Heart left ventricle (tissue), 13 donors: ENCODE data around the gene RACK1.

Experiments used
- CTCF ChIP-seq, 12 donors: fragments of 200-600 bp; sonication (generic) in 4 of 12; IDR thresholded peaks; one replicate each; pipeline versions ENCODE4 v1.5.0 to v1.8.0; 2018 to 2022; ENCODE audit warnings: antibody characterized with exemption in 12 of 12, mild to moderate bottlenecking in 5 of 12
- POLR2A ChIP-seq, 2 donors: fragments of 450-650 bp; IDR thresholded peaks; one replicate each; pipeline ENCODE4 v1.6.1; 2017; ENCODE audit warnings: antibody characterized with exemption in 2 of 2, mild to moderate bottlenecking in 2 of 2, moderate library complexity in 2 of 2
- donor health status: ischemic (EF 13 %, LVEDD 7.1; RV severe dilation, severe dysfunction).
- donor health status: DM: no; HTN: yes; CAD: no.
- donor health status: DM: no; HTN: no; CAD: no.
- donor health status: ischemic (EF 25% LVEDD 6.9; RV normal size, moderate dysfunction).
- donor health status: ischemic (EF 25% LVEDD 5.7; RV mildly dilated, moderate dysfunction).
- donor health status: ischemic (EF 35%, LVEDD 5.7; RV mildly dilated, moderate dysfunction).
- donor health status: nonischemic (EF 11% LVEDD 7.7; RV severe dilation, severe dysfunction).
- donor health status: DM: yes; HTN: yes; CAD: no.
- donor health status: PGD.
- donor health status: ischemic (EF 29% LVEDD 5.4; RV normal size, mild dysfunction).
- donor health status: nonischemic (EF 23%, LVEDD 6.1; RV moderate dilation, normal function).

GRCh38 chr5:181243018-181243563 is 615 bp downstream of the RACK1 start:
- TF ChIP-seq CTCF (IDR thresholded peaks at IDR 0.05): no peak
- no peak for TF ChIP-seq POLR2A (IDR thresholded peaks at IDR 0.05)
